Pancreas (tissue), 10 donors: ENCODE results near the gene TRMT10C. TPM values are rescaled to one million over a fixed set of nuclear protein-coding genes. Genes with fewer than 3 reads are reported as not detected.
"Not testable (repeated sequence)": the region's sequence is repeated elsewhere in the genome, so short reads cannot be mapped to it uniquely, and the experiment has no call there.

Experiments used
- ATAC-seq, 4 donors: fragments of 200-7000 bp; cut with Tn5 transposase; one replicate each; pipeline versions ENCODE4 v1.8.0 to v1.9.1; 2020; ENCODE audit warnings: mild to moderate bottlenecking in 4 of 4, moderate library complexity in 4 of 4
- DNase-seq, 6 donors: peaks; one replicate each; pipeline ENCODE4 v3.0.0-alpha.2; 2020
- FAIRE-seq: peaks from 2 replicates; lab custom pipeline; 2012; peaks lifted over from hg19 to GRCh38; lab: Jason Lieb, UNC
- H3K27ac ChIP-seq, 4 donors: fragments of 200-600 bp; sonication (generic); 1 replicate in 3 of 4; 2 replicates in 1 of 4; pipeline versions ENCODE4 v1.5.0 to v1.8.0; 2020
- H3K27me3 ChIP-seq, 4 donors: fragments of 200-600 bp; one replicate each; pipeline ENCODE4 v1.8.0; 2021
- H3K36me3 ChIP-seq, 3 donors: fragments of 200-600 bp; sonication (generic) in 1 of 3; one replicate each; pipeline versions ENCODE4 v1.5.0 to v1.8.0; 2020 to 2021
- H3K4me1 ChIP-seq, 3 donors: fragments of 200-600 bp; one replicate each; pipeline ENCODE4 v1.8.0; 2021
- H3K4me3 ChIP-seq, 4 donors: fragments of 200-600 bp; sonication (generic) in 2 of 4; one replicate each; pipeline versions ENCODE4 v1.5.0 to v1.8.0; 2020 to 2021
- H3K9me3 ChIP-seq, 4 donors: fragments of 200-600 bp; one replicate each; pipeline ENCODE4 v1.8.0; 2021
- WGBS, 2 donors: extraction: QIAGEN DNeasy Blood & Tissue Kit; methylation state at CpG; one replicate each; pipeline ENCODE4 v1.1.7; 2013; 5-methylcytosine and 5-hydroxymethylcytosine counted together
- intact Hi-C, 3 donors: fragments of 100-400 bp; cut with DNase I; formaldehyde crosslinking; loops; one replicate each; pipeline versions ENCODE4 v1.11.1 to v1.14.2; 2022
- polyA plus RNA-seq, 2 donors: library from polyadenylated mRNA; stranded (reverse); fragments of 200-250 nt; gene quantifications; one replicate each; pipeline ENCODE4 v1.2.3, GENCODE V29; 2013
- total RNA-seq, 6 donors: library from RNA; stranded (reverse); fragmentation: NEBNext Ultra II Directional in 4 of 6; extraction: Animal tissue kit (Norgen Biotek cat#: 25700) in 4 of 6; gene quantifications; one replicate each; pipeline versions ENCODE4 v1.2.1 to v1.2.4, GENCODE V29; 2021 to 2023
- TF ChIP-seq, protein P1 (sequence below), 4 donors: fragments of 200-600 bp; sonication (generic) in 3 of 4; IDR thresholded peaks; one replicate each; pipeline versions ENCODE4 v1.5.0 to v1.8.0; 2021; ENCODE audit warnings: antibody characterized with exemption in 4 of 4
- donor health status: healthy with polysubstance abuse.
- donor health status: DM: no; HTN: no; CAD: no; lungs with moderate emphysema.
- donor health status: DM: no; HTN: no; CAD: no.
- donor health status: control.
- donor health status: control.
- donor health status: Bipolar disorder and iron deficiency.
- donor health status: DM: yes; HTN: yes; CAD: no.
- donor health status: DM: no; HTN: no; CAD: no.
- donor health status: DM: no; HTN: no; CAD: no.
- donor health status: DM: yes; HTN: yes; CAD: no.

Gene TRMT10C
- total and polyA plus RNA-seq, 8 donors, result 3.7 to 8.4 (median 6.8) TPM

DNA sequence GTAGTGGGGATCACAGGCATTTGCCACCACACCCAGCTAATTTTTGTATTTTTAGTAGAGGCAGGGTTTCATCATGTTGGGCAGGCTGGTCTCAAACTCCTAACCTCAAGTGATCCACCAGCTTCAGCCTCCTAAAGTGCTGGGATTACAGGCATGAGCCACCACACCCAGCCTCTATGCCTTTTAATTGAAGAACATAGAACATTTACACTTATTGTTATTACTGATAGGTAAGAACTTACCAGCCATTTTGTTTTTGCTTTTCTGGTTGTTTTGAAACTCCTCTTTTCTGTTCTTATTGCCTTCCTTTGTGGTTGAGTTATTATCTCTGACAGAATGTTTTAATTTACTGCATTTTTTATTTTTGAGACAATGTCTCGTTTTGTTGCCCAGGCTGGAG, 41.5 kb downstream of the TRMT10C start:
- FAIRE-seq (no peak), ATAC-seq (no peak), DNase-seq (no peak)
- H3K27me3 ChIP-seq, result no peaks in the 10 kb centered on the region
- intact Hi-C loops, result no loop called here
- no peaks in the 10 kb centered on the region for H3K9me3 ChIP-seq
- WGBS, 2 donors, result 90 to 100% methylated on average over 1 of the region's 1 CpG
- H3K27ac ChIP-seq, result no peak overlapping the region
- H3K4me1 ChIP-seq, result no peaks in the 10 kb centered on the region
- H3K36me3 ChIP-seq, result no peaks in the 10 kb centered on the region
- no peak overlapping the region for H3K4me3 ChIP-seq
- TF ChIP-seq, protein P1, sequence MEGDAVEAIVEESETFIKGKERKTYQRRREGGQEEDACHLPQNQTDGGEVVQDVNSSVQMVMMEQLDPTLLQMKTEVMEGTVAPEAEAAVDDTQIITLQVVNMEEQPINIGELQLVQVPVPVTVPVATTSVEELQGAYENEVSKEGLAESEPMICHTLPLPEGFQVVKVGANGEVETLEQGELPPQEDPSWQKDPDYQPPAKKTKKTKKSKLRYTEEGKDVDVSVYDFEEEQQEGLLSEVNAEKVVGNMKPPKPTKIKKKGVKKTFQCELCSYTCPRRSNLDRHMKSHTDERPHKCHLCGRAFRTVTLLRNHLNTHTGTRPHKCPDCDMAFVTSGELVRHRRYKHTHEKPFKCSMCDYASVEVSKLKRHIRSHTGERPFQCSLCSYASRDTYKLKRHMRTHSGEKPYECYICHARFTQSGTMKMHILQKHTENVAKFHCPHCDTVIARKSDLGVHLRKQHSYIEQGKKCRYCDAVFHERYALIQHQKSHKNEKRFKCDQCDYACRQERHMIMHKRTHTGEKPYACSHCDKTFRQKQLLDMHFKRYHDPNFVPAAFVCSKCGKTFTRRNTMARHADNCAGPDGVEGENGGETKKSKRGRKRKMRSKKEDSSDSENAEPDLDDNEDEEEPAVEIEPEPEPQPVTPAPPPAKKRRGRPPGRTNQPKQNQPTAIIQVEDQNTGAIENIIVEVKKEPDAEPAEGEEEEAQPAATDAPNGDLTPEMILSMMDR (IDR thresholded peaks at IDR 0.05), result no peak

DNA sequence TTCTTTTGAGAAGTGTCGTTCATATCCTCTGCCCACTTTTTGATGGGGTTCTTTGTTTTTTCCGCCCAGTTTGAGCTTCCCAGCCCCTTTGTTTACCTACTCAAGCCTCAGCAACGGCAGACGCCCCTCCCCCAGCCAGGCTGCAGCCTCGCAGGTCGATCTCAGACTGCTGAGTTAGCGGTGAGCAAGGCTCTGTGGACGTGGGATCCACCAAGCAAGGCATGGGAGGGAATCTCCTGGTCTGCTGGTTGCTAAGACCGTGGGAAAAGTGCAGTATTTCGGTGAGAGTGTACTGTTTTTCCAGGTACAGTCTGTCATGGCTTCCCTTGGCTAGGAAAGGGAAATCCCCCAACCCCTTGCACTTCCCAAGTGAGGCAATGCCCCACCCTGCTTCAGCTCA, 43.7 kb downstream of the TRMT10C start:
- H3K27ac ChIP-seq, intact Hi-C loops, H3K4me1 ChIP-seq, DNase-seq, H3K4me3 ChIP-seq, ATAC-seq, H3K9me3 ChIP-seq, FAIRE-seq, H3K27me3 ChIP-seq, H3K36me3 ChIP-seq: not testable (repeated sequence)
- WGBS, 2 donors, result 61 to 64% methylated on average over 10 of the region's 10 CpGs

DNA sequence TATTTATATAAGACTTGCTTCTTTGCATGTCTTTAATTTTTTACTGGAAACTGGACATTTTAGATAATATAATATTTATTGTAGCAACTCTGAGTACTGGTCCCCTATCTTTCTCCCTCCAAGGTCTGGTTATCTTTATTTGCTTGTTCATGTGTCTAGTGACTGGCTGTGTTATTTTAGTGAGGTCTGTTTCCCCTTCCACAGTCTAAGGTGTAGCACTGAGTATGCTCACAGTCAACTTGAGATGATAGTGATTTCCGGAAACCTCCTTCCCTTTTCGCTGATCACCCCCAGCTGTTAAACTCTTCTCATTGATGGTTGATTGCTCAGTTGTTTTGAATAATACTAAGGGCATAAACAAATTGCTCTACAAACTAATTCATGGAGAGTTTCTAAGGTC, 49.4 kb downstream of the TRMT10C start:
- WGBS, 2 donors, result 90% methylated on average over 2 of the region's 2 CpGs
- no peak overlapping the region for H3K4me3 ChIP-seq
- H3K4me1 ChIP-seq, result no peaks in the 10 kb centered on the region
- H3K27ac ChIP-seq, result no peak overlapping the region
- DNase-seq (no peak), ATAC-seq (no peak), FAIRE-seq (no peak)
- intact Hi-C loops, result no loop called here
- H3K9me3 ChIP-seq, result no peaks in the 10 kb centered on the region
- no peaks in the 10 kb centered on the region for H3K36me3 ChIP-seq
- TF ChIP-seq, protein P1 (IDR thresholded peaks at IDR 0.05), result no peak
- H3K27me3 ChIP-seq, result no peaks in the 10 kb centered on the region

DNA sequence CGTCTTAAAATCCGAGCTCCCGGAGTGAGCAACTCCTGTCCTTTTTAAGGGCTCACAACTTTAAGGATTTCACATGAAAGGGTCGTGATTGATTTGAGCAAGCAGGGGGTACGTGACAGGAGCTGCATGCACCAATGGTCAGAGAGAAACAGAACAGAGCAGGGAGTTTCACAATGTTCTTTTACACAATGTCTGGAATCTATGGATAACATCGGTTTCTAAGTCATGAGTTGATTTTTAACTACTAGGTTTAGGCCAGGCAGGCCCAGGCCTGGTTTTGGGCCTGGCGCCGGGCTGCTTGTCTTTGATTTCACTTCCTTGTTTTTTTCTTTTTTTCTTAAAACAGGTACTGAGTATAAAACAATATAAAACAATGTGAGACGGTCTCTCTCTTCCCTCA, 51.3 kb downstream of the TRMT10C start:
- DNase-seq, H3K9me3 ChIP-seq, H3K27ac ChIP-seq, ATAC-seq, FAIRE-seq, H3K4me3 ChIP-seq, H3K36me3 ChIP-seq, H3K4me1 ChIP-seq, H3K27me3 ChIP-seq, intact Hi-C loops: not testable (repeated sequence)
- 78 to 80% methylated on average over 8 of the region's 9 CpGs for WGBS, 2 donors

DNA sequence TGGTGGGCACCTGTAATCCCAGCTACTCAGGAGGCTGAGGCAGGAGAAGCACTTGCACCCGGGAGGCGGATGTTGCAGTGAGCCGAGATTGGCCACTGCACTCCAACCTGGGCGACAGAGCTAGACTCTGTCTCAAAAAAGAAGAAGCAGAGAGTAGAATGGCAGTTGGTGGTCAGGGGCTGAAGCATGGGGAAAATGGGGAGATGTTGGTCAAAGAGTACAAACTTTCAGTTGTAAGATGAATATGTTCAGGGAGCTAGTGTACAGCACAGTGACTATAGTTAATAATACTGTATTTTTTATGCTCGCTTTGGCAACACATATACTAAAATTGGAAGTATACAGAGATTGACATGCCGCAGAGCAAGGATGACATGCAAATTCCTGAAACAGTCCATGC, 53.9 kb downstream of the TRMT10C start:
- DNase-seq (no peak), ATAC-seq (no peak), FAIRE-seq (no peak)
- no peaks in the 10 kb centered on the region for H3K36me3 ChIP-seq
- intact Hi-C loops, result no loop called here
- 85 to 89% methylated on average over 6 of the region's 6 CpGs for WGBS, 2 donors
- H3K27me3 ChIP-seq, result no peaks in the 10 kb centered on the region
- no peaks in the 10 kb centered on the region for H3K9me3 ChIP-seq
- H3K4me3 ChIP-seq, result no peak overlapping the region
- H3K27ac ChIP-seq, result no peak overlapping the region
- H3K4me1 ChIP-seq, result no peaks in the 10 kb centered on the region
- TF ChIP-seq, protein P1 (IDR thresholded peaks at IDR 0.05), result no peak

Other genes with a start within 250 kb of the TRMT10C start
- under 1 TPM; 0.04 to 0.19 (median 0.09) TPM for gene IMPG2, start 241.3 kb upstream of the TRMT10C start, total RNA-seq
- gene IMPG2, start 241.3 kb upstream of the TRMT10C start, polyA plus RNA-seq, result under 1 TPM; 0.04 to 0.14 TPM
- gene SENP7, start 48.7 kb upstream of the TRMT10C start, total RNA-seq, result 10 to 100 TPM in 1 of 6 donors, 1 to 10 TPM in 5; 5.7 to 13.7 (median 8.6) TPM
- gene SENP7, start 48.7 kb upstream of the TRMT10C start, polyA plus RNA-seq, result 10 to 100 TPM in 1 of 2 donors, 1 to 10 TPM in 1; 6.7 to 13.3 TPM
- 10 to 100 TPM; 50.7 to 71.2 (median 65.5) TPM for gene PCNP, start 12.3 kb downstream of the TRMT10C start, total RNA-seq
- 10 to 100 TPM; 35.5 to 66.1 TPM for gene PCNP, start 12.3 kb downstream of the TRMT10C start, polyA plus RNA-seq
- gene ZBTB11, start 115.3 kb downstream of the TRMT10C start, total RNA-seq, result 10 to 100 TPM in 1 of 6 donors, 1 to 10 TPM in 5; 5.4 to 11.0 (median 7.7) TPM
- 1 to 10 TPM; 4.5 to 6.8 TPM for gene ZBTB11, start 115.3 kb downstream of the TRMT10C start, polyA plus RNA-seq
- 1,000 to 10,000 TPM in 1 of 6 donors, 100 to 1,000 TPM in 5; 613 to 1,028 (median 732) TPM for gene RPL24, start 124.8 kb downstream of the TRMT10C start, total RNA-seq
- gene RPL24, start 124.8 kb downstream of the TRMT10C start, polyA plus RNA-seq, result 1,000 to 10,000 TPM; 1,530 to 2,125 TPM
- 1 to 10 TPM; 1.4 to 4.6 (median 2.3) TPM for gene CEP97, start 162.7 kb downstream of the TRMT10C start, total RNA-seq
- 1 to 10 TPM in 1 of 2 donors, under 1 TPM in 1; 0.76 to 1.4 TPM for gene CEP97, start 162.7 kb downstream of the TRMT10C start, polyA plus RNA-seq
- 1 to 10 TPM; 1.8 to 4.3 (median 2.4) TPM for gene NXPE3, start 217.3 kb downstream of the TRMT10C start, total RNA-seq
- 1 to 10 TPM; 1.4 to 3.3 TPM for gene NXPE3, start 217.3 kb downstream of the TRMT10C start, polyA plus RNA-seq